Right kidney (tissue), 1 donor: Measurements from ENCODE around the gene PLPPR5.
"Not testable (repeated sequence)": the region's sequence is repeated elsewhere in the genome, so short reads cannot be mapped to it uniquely, and the experiment has no call there.

Experiments
- DNase-seq: peaks from one replicate; pipeline ENCODE4 v3.0.0-alpha.2; 2016

Gene PLPPR5

DNA sequence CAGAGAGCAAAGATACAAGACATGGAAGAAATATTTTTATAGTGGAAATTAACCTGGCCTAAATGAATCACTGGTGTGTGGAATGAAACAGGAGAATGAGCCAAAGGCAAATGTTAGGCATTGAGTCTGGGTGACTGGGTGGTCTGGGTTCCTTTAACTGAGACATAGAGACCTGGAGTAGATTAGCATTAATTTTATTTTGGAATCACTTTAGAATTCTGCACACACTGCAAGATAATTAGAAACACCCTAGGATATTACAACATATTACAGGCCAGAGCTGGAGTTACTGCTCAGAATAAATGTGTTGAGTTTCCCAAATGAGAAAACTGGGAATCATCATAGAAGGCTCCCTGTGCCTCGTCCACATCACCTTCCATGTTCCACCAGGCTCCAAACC is 85.5 kb downstream of the PLPPR5 start:
- no peak for DNase-seq

- no peak for DNase-seq
These were observed 90.1 kb downstream of the PLPPR5 start for GRCh38 chr1:98914547-98914946.

DNA sequence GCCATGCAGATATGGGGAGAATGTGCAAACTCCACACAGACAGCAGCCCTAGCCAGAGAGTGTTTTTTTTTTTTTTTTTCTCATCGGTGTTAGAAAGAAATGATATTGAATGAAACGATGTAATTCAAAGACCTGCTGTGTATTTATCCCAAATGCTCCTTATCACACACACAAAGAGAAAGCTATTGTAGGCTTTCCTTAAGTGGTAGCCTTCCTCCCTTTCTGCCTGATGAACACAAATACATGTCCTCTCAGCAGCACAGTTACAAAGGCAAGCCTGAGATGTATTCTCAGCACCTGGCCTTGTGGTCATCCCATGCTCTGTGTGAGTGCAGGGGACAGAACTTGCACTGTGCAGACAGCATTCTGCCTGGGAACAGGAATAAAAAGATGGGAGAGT is 93.8 kb downstream of the PLPPR5 start:
- no peak for DNase-seq

DNA sequence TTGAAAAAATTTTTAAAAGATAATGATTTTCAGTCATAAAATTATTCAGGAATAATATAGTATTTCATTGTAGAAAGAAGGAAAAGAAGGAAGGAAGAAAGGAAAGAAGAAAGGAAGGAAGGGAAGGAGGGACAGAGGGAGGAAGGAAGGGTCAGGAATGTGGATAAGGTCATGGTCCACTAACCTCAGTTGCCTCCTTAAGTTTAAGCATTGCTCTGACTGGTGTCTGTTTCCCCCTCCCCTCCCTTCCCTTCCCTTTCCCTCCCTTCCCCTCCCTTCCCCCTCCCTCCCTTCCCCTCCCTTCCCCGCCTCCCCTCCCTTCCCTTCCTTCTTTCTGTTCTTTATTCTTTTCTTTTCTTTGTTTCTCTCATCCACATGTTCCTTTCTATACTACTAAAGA is 95.7 kb downstream of the PLPPR5 start:
- no peak for DNase-seq

DNA sequence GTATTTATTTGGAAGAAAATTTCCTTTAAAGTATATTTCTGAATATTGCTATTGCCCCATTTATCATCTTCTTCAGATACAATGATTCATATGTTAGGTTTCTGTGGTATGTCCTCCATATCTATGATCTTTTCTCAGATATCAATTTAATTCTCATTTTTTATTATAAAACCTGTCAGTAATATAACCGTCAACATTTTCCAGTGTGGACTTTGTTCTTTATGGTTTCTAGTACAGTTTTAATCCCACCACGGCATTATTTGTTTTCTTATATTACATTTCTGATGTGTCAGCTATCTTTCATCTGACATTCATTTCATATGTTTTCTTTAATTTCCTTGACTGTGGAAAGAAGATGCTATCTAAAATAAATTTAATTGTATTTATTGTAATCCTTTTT is 97.9 kb downstream of the PLPPR5 start:
- no peak for DNase-seq

DNA sequence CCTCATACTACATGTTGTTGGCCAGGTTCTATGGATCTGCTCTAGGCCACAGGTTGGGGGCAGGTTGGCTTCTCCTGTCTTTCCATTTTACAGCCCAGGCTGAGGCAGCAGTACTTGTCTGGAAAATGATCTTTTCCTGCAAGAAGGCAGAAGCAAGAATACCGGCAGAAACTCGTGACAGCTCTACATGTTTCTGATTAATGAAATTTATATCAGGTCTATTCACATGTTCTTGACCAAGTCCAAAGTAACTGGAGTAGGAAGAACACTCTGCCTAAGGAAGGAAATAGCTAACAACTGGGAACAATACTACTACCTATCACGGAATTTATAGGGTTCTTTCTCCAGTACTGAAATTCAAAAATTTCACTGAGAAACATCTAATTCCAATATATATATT is 98.3 kb downstream of the PLPPR5 start:
- no peak for DNase-seq

DNA sequence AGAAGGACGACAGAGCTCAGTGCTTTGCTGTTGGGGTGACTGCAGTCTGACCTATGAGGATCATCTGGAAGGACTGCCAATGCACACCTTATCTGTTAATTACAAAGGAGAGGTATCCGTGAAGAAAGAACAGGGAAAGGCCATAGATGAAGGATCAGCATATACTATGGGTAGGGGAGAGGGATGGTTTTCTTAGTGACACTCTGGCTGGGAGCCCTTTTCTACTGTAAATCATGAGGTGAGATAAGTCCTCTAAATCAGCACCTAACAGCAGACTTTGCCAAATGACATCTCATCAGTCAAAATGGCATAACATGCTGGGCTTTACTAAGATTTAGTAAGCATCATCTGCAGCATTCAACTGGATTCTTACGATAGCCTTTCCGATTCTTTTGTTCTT is 100.0 kb downstream of the PLPPR5 start:
- no peak for DNase-seq

- no peak for DNase-seq
These were observed 100.9 kb downstream of the PLPPR5 start for GRCh38 chr1:98903726-98904125.

DNA sequence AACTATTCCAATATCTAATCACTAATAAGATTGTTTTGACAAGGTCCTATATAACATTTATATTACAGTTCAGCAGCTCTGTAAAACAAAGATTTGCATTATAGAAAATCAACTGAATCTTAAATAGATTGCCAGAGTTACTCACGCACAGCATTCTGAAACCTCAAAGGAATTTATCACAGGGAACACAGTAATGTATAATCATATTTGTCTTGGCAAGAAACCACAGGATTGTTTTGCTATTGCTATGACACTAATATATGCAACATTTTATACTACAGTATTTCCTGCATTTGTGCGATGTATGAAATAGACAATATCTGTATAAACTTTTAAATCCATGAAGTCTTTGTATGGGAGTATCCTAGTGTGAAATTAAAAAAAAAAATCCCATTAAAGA is 101.4 kb downstream of the PLPPR5 start:
- no peak for DNase-seq

DNA sequence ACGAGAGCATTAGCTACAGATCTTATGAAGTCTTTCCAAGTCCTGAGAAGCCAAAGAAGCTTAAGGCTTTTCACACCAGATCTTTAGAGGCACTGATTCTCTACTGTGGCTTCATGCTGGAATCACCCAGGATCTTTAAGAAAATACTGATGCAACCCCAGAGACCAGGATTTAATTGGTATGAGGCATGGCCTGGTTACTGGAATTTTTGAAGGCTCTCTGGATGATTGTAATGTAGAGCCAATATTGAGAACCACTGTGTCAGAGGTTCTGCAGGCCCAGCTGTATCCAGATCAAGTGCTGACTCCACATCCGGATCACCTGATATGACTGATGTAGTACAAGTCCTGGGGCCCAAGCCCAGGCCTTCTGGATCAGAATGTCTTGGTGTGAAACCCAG is 105.7 kb downstream of the PLPPR5 start:
- DNase-seq: no peak

DNA sequence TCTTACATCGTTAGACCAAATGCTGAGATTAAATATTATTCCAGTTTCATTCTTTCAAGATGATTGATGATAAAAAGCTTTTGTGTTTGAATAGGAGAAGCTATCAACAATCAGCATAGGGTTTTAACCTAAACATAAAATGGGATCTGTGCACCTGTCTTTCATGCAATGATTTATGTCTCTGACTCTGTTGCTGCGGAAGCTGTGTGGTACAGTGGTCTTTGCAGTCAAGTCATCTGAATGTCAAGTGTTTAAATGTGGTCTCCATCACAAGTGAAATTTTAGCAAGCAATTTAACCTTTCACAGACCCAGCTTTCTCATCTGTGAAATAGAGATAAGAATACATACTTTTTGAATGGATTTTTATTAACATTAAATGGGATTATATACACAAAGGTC is 107.2 kb downstream of the PLPPR5 start:
- DNase-seq: no peak

- no peak for DNase-seq
These were observed 107.8 kb downstream of the PLPPR5 start for GRCh38 chr1:98896711-98897445.

GRCh38 chr1:98893371-98893770 is 111.3 kb downstream of the PLPPR5 start:
- no peak for DNase-seq

GRCh38 chr1:98888869-98889268 is 115.8 kb downstream of the PLPPR5 start:
- no peak for DNase-seq

DNA sequence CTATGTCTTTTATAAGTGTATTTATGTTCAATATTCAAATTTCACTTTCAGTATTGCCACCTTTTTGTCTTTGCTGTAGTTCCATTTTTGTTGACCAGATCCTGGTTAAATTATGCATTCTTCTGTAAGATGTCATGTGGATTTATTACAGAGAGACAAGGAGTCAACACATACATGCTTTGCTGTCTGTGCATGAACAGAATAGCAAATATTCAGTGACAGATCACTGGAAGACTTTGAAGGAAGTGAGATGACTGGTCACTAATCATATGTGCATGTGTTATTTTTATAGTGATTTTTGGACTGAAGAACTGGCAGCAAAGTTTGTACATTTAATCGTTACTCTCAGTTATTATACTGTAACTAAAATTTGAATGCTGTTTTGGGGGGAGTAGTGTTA is 117.2 kb downstream of the PLPPR5 start:
- DNase-seq: no peak

DNA sequence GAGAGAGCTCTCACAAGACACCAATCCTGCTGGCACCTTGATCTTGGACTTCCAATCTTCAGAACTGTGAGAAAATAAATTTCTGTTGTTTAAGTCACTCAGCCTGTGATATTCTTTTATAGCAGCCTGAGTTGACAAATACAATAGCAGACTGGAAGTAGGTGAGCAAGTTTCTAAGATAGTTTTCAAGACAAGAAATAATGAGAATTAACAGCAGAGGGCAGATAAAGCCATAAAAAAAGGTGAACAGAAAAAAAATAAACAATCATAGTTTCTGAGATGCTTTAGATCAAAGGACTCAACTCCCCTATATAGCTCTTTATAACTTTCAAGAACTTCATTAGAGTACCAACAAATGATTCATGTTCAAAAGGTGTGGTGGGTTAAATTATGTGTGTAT is 119.8 kb downstream of the PLPPR5 start:
- no peak for DNase-seq

DNA sequence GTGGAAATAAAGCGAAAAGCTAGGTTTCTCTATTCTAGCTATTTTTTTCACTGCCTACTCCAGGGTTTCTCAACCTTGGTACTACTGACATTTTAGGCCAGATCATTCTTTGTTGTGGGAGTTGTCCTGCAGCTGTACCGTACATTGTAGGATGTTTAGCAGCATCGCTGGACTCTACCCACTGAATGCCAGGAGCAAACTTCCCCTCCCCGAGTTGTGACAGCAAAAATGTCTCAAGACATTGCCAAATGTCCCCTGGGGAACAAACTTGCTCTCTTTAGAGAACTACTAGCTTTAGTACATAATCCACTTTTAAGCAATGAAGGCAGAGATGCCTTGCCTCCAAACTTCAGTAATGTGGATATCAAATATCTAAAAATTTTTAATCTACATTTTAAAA is 122.8 kb downstream of the PLPPR5 start:
- DNase-seq: no peak

- not testable (repeated sequence) for DNase-seq
These were observed 123.4 kb downstream of the PLPPR5 start for GRCh38 chr1:98881234-98881633.

DNA sequence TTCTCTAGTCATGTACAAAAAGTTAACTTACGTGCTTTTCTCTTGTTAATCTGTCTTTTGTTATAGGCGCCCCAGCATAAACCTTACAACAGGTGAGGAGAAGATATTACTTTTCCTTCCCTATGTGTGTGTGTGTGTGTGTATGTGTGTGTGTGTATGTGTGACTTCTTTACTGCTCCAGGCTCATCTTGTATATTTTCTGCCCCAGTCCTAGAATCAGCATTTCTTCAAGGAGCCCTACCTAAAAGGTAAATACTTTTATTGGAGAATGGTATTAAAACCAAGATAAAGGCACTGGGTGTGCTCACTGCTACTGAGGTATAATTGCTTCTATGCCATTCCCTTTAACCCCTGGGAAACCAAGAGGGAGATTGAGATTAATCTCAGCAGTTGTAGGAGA is 129.8 kb downstream of the PLPPR5 start:
- no peak for DNase-seq

DNA sequence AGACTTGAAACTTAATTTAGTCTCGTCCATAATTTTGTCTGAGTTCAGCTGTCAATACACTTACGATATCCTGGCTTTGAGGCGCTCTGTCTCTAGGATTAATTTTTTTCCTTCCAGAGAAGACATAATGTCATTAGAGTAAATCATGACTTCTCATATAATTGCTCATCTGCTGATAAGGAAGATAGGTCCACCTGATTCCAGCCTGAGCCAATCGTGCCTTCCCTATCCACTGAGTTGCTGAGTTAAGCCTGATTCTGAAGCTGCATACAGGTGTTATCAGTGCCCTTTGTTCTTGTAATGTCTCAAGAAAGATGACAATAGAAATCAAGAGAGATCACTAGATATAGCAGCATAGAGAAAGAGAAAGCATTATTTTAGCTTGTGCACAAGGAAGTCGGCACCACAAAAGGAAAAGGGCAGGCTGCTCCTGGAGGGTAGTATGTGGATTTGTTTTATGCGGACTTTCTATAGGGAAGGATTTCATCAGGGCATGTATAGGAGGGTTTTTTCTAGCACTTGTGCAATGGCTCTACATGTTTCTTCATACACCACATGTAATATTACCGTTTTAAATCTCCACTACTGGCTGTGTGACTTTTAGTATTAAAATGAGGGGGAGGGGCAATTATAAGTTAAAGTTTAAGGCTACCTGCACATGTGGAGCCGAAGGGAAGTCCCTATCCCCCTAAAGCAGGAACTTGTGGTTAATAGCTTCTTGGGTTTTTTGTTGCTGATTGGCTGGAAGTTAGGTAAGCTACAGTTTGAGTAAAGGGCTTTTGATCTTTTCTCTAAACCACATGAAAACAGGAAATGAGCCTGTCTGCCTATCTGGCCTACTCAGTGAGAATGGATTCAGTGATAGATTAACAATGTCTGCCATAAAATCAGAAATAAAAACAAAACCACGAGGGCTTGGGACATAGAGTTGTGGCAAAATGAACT is 133.4 kb downstream of the PLPPR5 start:
- no peak for DNase-seq

DNA sequence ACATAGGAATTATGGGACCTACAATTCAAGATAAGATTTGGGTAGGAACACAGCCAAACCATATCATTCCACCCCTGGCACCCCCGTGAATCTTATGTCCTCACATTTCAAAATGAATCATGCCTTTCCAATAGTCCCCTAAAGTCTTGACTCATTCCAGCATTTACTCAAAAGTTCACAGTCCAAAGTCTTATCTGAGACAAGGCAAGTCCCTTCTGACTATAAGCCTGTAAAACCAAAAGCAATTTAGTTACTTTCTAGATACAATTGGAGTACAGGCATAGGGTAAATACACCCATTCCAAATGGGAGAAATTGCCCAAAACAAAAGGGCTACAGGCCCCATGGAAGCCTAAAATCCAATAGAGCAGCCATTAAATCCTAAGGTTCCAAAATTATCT is 138.9 kb downstream of the PLPPR5 start:
- DNase-seq: no peak

DNA sequence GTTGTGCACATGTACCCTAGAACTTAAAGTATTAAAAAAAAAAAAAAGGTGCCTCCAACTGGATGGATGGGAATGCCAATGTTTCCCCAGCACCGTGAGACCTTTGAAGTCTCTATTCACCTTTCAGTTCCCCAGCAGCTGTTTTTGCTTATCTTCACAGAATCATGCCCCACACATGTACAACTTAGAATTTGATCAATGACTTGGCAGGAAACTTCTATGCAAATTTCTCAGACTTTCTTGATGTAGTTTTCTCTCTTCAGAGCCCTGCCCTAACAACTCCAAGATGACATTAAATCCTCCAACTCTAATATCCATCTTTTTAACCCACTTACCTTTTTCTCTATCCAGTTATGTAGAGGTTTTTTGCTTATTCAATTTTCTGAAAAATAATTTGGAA is 144.3 kb downstream of the PLPPR5 start:
- DNase-seq: no peak

- no peak for DNase-seq
These were observed 150.5 kb downstream of the PLPPR5 start for GRCh38 chr1:98854137-98854536.
